ENCODE data around the gene GSDME.

GSDME gene

GRCh38 chr7:24720283-24720682 lies 37.0 kb downstream of the GSDME start:
- no peak overlapping the region for H3K27ac ChIP-seq
- TF ChIP-seq CTCF (IDR thresholded peaks at IDR 0.05) = no peak
- TF ChIP-seq ZFX (IDR thresholded peaks at IDR 0.05; ENCODE audit: borderline replicate concordance) = no peak

GRCh38 chr7:24718977-24719491 lies 38.2 kb downstream of the GSDME start:
- H3K27ac ChIP-seq = no peak overlapping the region
- TF ChIP-seq CTCF (IDR thresholded peaks at IDR 0.05) (no peak), ZFX (IDR thresholded peaks at IDR 0.05; ENCODE audit: borderline replicate concordance) (no peak)

- no peak overlapping the region for H3K27ac ChIP-seq
- no peak for TF ChIP-seq ZFX (IDR thresholded peaks at IDR 0.05; ENCODE audit: borderline replicate concordance)
- no peak for TF ChIP-seq CTCF (IDR thresholded peaks at IDR 0.05)
Measured at GRCh38 chr7:24718431-24718831, 38.8 kb downstream of the GSDME start.

- no peak for TF ChIP-seq CTCF (IDR thresholded peaks at IDR 0.05)
- TF ChIP-seq ZFX (IDR thresholded peaks at IDR 0.05; ENCODE audit: borderline replicate concordance) = no peak
- H3K27ac ChIP-seq = no peak overlapping the region
Measured at GRCh38 chr7:24717694-24718320, 39.5 kb downstream of the GSDME start.

- H3K27ac ChIP-seq = no peak overlapping the region
- TF ChIP-seq CTCF (IDR thresholded peaks at IDR 0.05) (no peak), ZFX (IDR thresholded peaks at IDR 0.05; ENCODE audit: borderline replicate concordance) (no peak)
Measured at GRCh38 chr7:24717247-24717622, 40.0 kb downstream of the GSDME start.

- no peak for TF ChIP-seq CTCF (IDR thresholded peaks at IDR 0.05)
- no peak for TF ChIP-seq ZFX (IDR thresholded peaks at IDR 0.05; ENCODE audit: borderline replicate concordance)
- no peak overlapping the region for H3K27ac ChIP-seq
Measured at GRCh38 chr7:24716480-24717246, 40.6 kb downstream of the GSDME start.
